ENCODE results near the gene VOPP1. TPM values are rescaled to one million over a fixed set of nuclear protein-coding genes. Genes with fewer than 3 reads are reported as not detected.

Gene VOPP1
- total RNA-seq, 1 experiment from 2014 or later, result 30.3 TPM

GRCh38 chr7:55590517-55591281 is 18.4 kb upstream of the VOPP1 start:
- no peaks in the 10 kb centered on the region for H3K27me3 ChIP-seq (ENCODE audit: insufficient read depth, low read length)
- H3K4me3 ChIP-seq (replicated peaks in 1 of 2; ENCODE audit: low read depth in 1 of 2, low read length in 2 of 2), result no peak overlapping the region
- no peaks in the 10 kb centered on the region for H3K36me3 ChIP-seq (ENCODE audit: control insufficient read depth in 1 of 2, insufficient read depth in 2 of 2, low read length in 2 of 2)
- no peak overlapping the region for H2AFZ ChIP-seq (ENCODE audit: low read depth, low read length, poor library complexity, severe bottlenecking)
- H3K4me2 ChIP-seq (ENCODE audit: low read length), result no peak overlapping the region
- no TSS peak for BruUV-seq (replicated peaks)
- TF ChIP-seq SP1 (IDR thresholded peaks at IDR 0.05; ENCODE audit: low read depth), result no peak
- TF ChIP-seq POLR2A (IDR thresholded peaks at IDR 0.05; ENCODE audit: borderline replicate concordance, extremely low read depth, insufficient read depth, insufficient read length), result no peak
- no peak for TF ChIP-seq SRF (IDR thresholded peaks at IDR 0.05; ENCODE audit: low read depth)
- TF ChIP-seq ELF1 (IDR thresholded peaks at IDR 0.05; ENCODE audit: borderline replicate concordance, low read depth), result no peak
- TF ChIP-seq CTCF (IDR thresholded peaks at IDR 0.05 in 2 of 3, conservative IDR thresholded peaks at IDR 0.05 in 1 of 3; ENCODE audit: borderline replicate concordance in 1 of 3, insufficient read depth in 1 of 3, low read depth in 2 of 3, low read length in 2 of 3), result no peak
- no peak for TF ChIP-seq FOSL1 (IDR thresholded peaks at IDR 0.05; ENCODE audit: low read depth)
- no peak for TF ChIP-seq ZBTB33 (IDR thresholded peaks at IDR 0.05; ENCODE audit: extremely low read depth, insufficient replicate concordance, low read length)
- no peak for TF ChIP-seq EZH2 (IDR thresholded peaks at IDR 0.05)
- TF ChIP-seq JUND (IDR thresholded peaks at IDR 0.05), result no peak
- no peak for TF ChIP-seq ZNF274 (IDR thresholded peaks at IDR 0.05; ENCODE audit: low read depth, low read length)
- TF ChIP-seq ATF3 (IDR thresholded peaks at IDR 0.05), result no peak
- TF ChIP-seq REST (IDR thresholded peaks at IDR 0.05; ENCODE audit: low read depth), result no peak
- no peak for TF ChIP-seq EZH2phosphoT487 (IDR thresholded peaks at IDR 0.05; ENCODE audit: borderline replicate concordance)
- TF ChIP-seq EGR1 (IDR thresholded peaks at IDR 0.05; ENCODE audit: low read depth), result no peak
- TF ChIP-seq MAX (IDR thresholded peaks at IDR 0.05), result no peak
- no peak for TF ChIP-seq SIN3A (IDR thresholded peaks at IDR 0.05; ENCODE audit: low read depth)
- ATAC-seq (no peak), DNase-seq (ENCODE audit: low read depth, low spot score) (no peak)
- ChIA-PET RAD21 (ENCODE audit: low non-redundant PET in 1 of 2, low total read pairs in 2 of 2, uncharacterized antibody in 2 of 2, unreplicated experiment in 2 of 2) (no interaction called here), CTCF (no interaction called here), POLR2A (no interaction called here)
- no peak overlapping the region for H3K9ac ChIP-seq (ENCODE audit: low read length)
- no peaks in the 10 kb centered on the region for H3K9me2 ChIP-seq (ENCODE audit: insufficient read depth)
- H4K20me1 ChIP-seq (ENCODE audit: insufficient read depth), result no peaks in the 10 kb centered on the region
- no peaks in the 10 kb centered on the region for H3K9me3 ChIP-seq (ENCODE audit: control insufficient read depth in 1 of 2, insufficient read depth in 1 of 2, low read depth in 1 of 2, low read length in 2 of 2)
- intact Hi-C loops (cut with micrococcal nuclease), result no loop called here
- H3K79me2 ChIP-seq (ENCODE audit: insufficient read depth, low read length), result no peaks in the 10 kb centered on the region
- no peak overlapping the region for H3K27ac ChIP-seq (ENCODE audit: low read depth, low read length)
- H3K4me1 ChIP-seq (ENCODE audit: control insufficient read depth in 1 of 2, insufficient read depth in 2 of 2, low read length in 2 of 2), result peaks cover 5 to 14% of the 10 kb centered on the region in 2 experiments

Measured in HCT116 (cell line).